H9 (cell line): Measurements from ENCODE around the gene SLC4A5. TPM values are rescaled to one million over a fixed set of nuclear protein-coding genes. Genes with fewer than 3 reads are reported as not detected.

Source experiments
- DNase-seq: peaks from one replicate; pipeline ENCODE4 v3.0.0-alpha.2; 2017
- H2AFZ ChIP-seq: one replicate; pipeline ENCODE4 v1.6.1; 2013; ENCODE audit warnings: mild to moderate bottlenecking, low read length, control low read depth, moderate library complexity
- H2AK5ac ChIP-seq: 2 replicates; pipeline ENCODE4 v1.6.1; 2013; ENCODE audit warnings: low read length, control low read depth, mixed read lengths; ENCODE audit not compliant: insufficient read length
- H2BK120ac ChIP-seq: one replicate; pipeline ENCODE4 v1.6.1; 2013; ENCODE audit warnings: low read depth, mild to moderate bottlenecking, low read length, control low read depth, inconsistent platforms; ENCODE audit not compliant: poor library complexity, severe bottlenecking
- H2BK12ac ChIP-seq: 2 replicates; pipeline ENCODE4 v1.6.1; 2013; ENCODE audit warnings: low read length, control low read depth, mixed read lengths, low read depth; ENCODE audit not compliant: insufficient read length
- H2BK15ac ChIP-seq: 2 replicates; pipeline ENCODE4 v1.6.1; 2013; ENCODE audit warnings: low read depth, low read length, control low read depth
- H2BK20ac ChIP-seq: one replicate; pipeline ENCODE4 v1.6.1; 2013; ENCODE audit warnings: low read depth, mild to moderate bottlenecking, low read length, control low read depth, inconsistent platforms; ENCODE audit not compliant: poor library complexity, severe bottlenecking
- H2BK5ac ChIP-seq: 2 replicates; pipeline ENCODE4 v1.6.1; 2013; ENCODE audit warnings: low read length, control low read depth, mixed read lengths; ENCODE audit not compliant: insufficient read length
- H3K14ac ChIP-seq: 2 replicates; pipeline ENCODE4 v1.6.1; 2013; ENCODE audit warnings: low read length, control low read depth; ENCODE audit not compliant: insufficient read depth
- H3K18ac ChIP-seq: 2 replicates; pipeline ENCODE4 v1.6.1; 2013; ENCODE audit warnings: low read depth, mild to moderate bottlenecking, mixed read lengths, low read length, control low read depth; ENCODE audit not compliant: insufficient read length
- H3K23ac ChIP-seq: 2 replicates; pipeline ENCODE4 v1.6.1; 2013; ENCODE audit warnings: low read length, control low read depth, mixed read lengths, low read depth; ENCODE audit not compliant: insufficient read length
- H3K23me2 ChIP-seq: 2 replicates; pipeline ENCODE4 v1.6.1; 2013; ENCODE audit warnings: low read depth, mild to moderate bottlenecking, mixed read lengths, low read length, control low read depth; ENCODE audit not compliant: insufficient read length, poor library complexity, severe bottlenecking
- H3K27ac ChIP-seq: 2 replicates; pipeline ENCODE4 v1.5.1; 2013; ENCODE audit warnings: low read length, control low read depth, mixed read lengths, low read depth; ENCODE audit not compliant: insufficient read length
- H3K27me3 ChIP-seq: 2 replicates; pipeline ENCODE4 v1.6.1; 2013; ENCODE audit warnings: low read length, control low read depth, inconsistent platforms; ENCODE audit not compliant: insufficient read depth
- H3K4ac ChIP-seq: 2 replicates; pipeline ENCODE4 v1.6.1; 2013; ENCODE audit warnings: low read depth, mild to moderate bottlenecking, control low read depth, inconsistent platforms, low read length, moderate library complexity
- H3K4me1 ChIP-seq: 2 replicates; pipeline ENCODE4 v1.6.1; 2013; ENCODE audit warnings: low read length, control low read depth, inconsistent platforms; ENCODE audit not compliant: insufficient read depth
- H3K4me2 ChIP-seq: 2 replicates; pipeline ENCODE4 v1.6.1; 2013; ENCODE audit warnings: low read length, control low read depth, mixed read lengths; ENCODE audit not compliant: insufficient read length, insufficient read depth
- H3K56ac ChIP-seq: 2 replicates; pipeline ENCODE4 v1.6.1; 2013; ENCODE audit warnings: low read depth, mild to moderate bottlenecking, mixed read lengths, low read length, control low read depth; ENCODE audit not compliant: insufficient read length
- H3K79me1 ChIP-seq: 2 replicates; pipeline ENCODE4 v1.6.1; 2013; ENCODE audit warnings: low read depth, mild to moderate bottlenecking, moderate library complexity, low read length, control low read depth, inconsistent platforms; ENCODE audit not compliant: insufficient read depth, poor library complexity, severe bottlenecking
- H3K79me2 ChIP-seq: 2 replicates; pipeline ENCODE4 v1.6.1; 2013; ENCODE audit warnings: low read length, control low read depth, inconsistent platforms; ENCODE audit not compliant: insufficient read depth
- H3K9ac ChIP-seq: 2 replicates; pipeline ENCODE4 v1.6.1; 2013; ENCODE audit warnings: low read length, control low read depth, mixed read lengths; ENCODE audit not compliant: insufficient read length; ENCODE audit errors: extremely low read depth
- H3K9me3 ChIP-seq: one replicate; pipeline ENCODE4 v1.6.1; 2013; ENCODE audit warnings: low read depth, low read length, inconsistent platforms; ENCODE audit not compliant: control insufficient read depth
- H3T11ph ChIP-seq: one replicate; pipeline ENCODE4 v1.6.1; 2013; ENCODE audit warnings: mild to moderate bottlenecking, low read length, control low read depth, inconsistent platforms
- H4K20me1 ChIP-seq: one replicate; pipeline ENCODE4 v1.6.1; 2013; ENCODE audit not compliant: control insufficient read depth, insufficient read length, insufficient read depth
- H4K5ac ChIP-seq: 2 replicates; pipeline ENCODE4 v1.6.1; 2013; ENCODE audit warnings: low read depth, mild to moderate bottlenecking, mixed read lengths, low read length, control low read depth; ENCODE audit not compliant: insufficient read length
- H4K8ac ChIP-seq: replicated peaks from 2 replicates; pipeline ENCODE4 v1.6.1; 2013; ENCODE audit warnings: low read length, control low read depth, mixed read lengths, low read depth; ENCODE audit not compliant: insufficient read length
- H4K91ac ChIP-seq: 2 replicates; pipeline ENCODE4 v1.6.1; 2013; ENCODE audit warnings: low read depth, mild to moderate bottlenecking, moderate library complexity, mixed read lengths, low read length, control low read depth; ENCODE audit not compliant: insufficient read length
- H3K27ac Mint-ChIP-seq, 3 experiments: 2 replicates in 2 of 3; 3 replicates in 1 of 3; pipeline ENCODE4 v1.8.0; 2020 to 2021; ENCODE audit warnings: mixed read lengths in 3 of 3, mild to moderate bottlenecking in 1 of 3, moderate library complexity in 1 of 3
- H3K27me3 Mint-ChIP-seq: 2 replicates; pipeline ENCODE4 v1.8.0; 2021; ENCODE audit warnings: low read depth, mild to moderate bottlenecking, moderate library complexity, mixed read lengths
- H3K36me3 Mint-ChIP-seq, 3 experiments: 2 replicates in 2 of 3; 3 replicates in 1 of 3; pipeline ENCODE4 v1.8.0; 2020 to 2021; ENCODE audit warnings: low read depth in 3 of 3, mixed read lengths in 3 of 3; ENCODE audit not compliant: insufficient read depth in 1 of 3
- H3K4me1 Mint-ChIP-seq, 2 experiments: 2 replicates each; pipeline ENCODE4 v1.8.0; 2020; ENCODE audit warnings: mixed read lengths in 2 of 2
- H3K4me3 Mint-ChIP-seq, 2 experiments: 2 replicates in 1 of 2; 3 replicates in 1 of 2; pipeline ENCODE4 v1.8.0; 2020 to 2021; ENCODE audit warnings: mild to moderate bottlenecking in 2 of 2, mixed read lengths in 2 of 2, moderate library complexity in 1 of 2
- H3K9me3 Mint-ChIP-seq, 2 experiments: 2 replicates in 1 of 2; 3 replicates in 1 of 2; pipeline ENCODE4 v1.8.0; 2020; ENCODE audit warnings: mild to moderate bottlenecking in 2 of 2, mixed read lengths in 2 of 2, moderate library complexity in 1 of 2
- CTCF ChIP-seq: fragments of 200-600 bp; sonication (generic); conservative IDR thresholded peaks from 3 replicates; pipeline ENCODE4 v1.8.0; 2021; ENCODE audit warnings: antibody characterized with exemption, mild to moderate bottlenecking
- WGBS: extraction: QIAGEN DNeasy Blood & Tissue Kit; methylation state at CpG from one replicate; pipeline ENCODE4 v1.1.7; 2013; ENCODE audit warnings: missing lambda C conversion rate, low lambda C conversion rate, mixed read lengths; ENCODE audit not compliant: insufficient read length; ENCODE audit errors: extremely low coverage; 5-methylcytosine and 5-hydroxymethylcytosine counted together
- total RNA-seq: library from RNA; stranded (reverse); gene quantifications from 2 replicates; pipeline ENCODE4 v1.2.1, GENCODE V29; 2021

Gene SLC4A5
- total RNA-seq, 1 experiment from 2014 or later = 0.50 TPM

DNA sequence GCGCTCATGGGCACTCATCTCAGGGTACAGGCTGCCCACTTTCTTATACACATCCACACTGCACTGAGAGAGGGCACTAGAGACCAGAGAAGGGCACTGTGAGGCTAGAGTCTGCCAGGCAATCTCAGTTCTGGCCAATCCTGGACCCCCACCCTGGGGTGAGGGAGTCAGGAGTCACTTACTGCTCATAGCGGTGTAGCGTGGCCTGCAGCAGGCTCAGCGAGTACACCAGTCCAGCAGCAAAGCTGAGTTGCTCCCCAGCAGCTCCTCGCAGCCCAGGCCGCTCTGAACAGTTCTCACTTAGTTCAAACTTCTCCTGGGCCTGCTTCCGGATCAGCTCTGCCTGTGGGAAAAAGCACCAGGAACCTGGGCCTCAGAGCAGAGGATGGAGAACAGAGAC lies 24.6 kb upstream of the SLC4A5 start:
- Histone ChIP-seq H3K4me2 (no peak overlapping the region), H3T11ph (no peak overlapping the region), H4K5ac (no peak overlapping the region), H2AFZ (no peak overlapping the region), H3K18ac (no peak overlapping the region), H3K9ac (no peak overlapping the region), H3K4ac (no peak overlapping the region), H2AK5ac (no peak overlapping the region), H2BK20ac (no peak overlapping the region), H2BK15ac (no peak overlapping the region), H3K23ac (no peak overlapping the region), H4K91ac (no peak overlapping the region), H2BK12ac (no peak overlapping the region), H3K14ac (no peak overlapping the region), H2BK5ac (no peak overlapping the region), H4K8ac (no peak overlapping the region), H3K27me3 (no peaks in the 10 kb centered on the region), H3K27ac (no peak overlapping the region), H3K79me1 (no peaks in the 10 kb centered on the region), H3K79me2 (no peaks in the 10 kb centered on the region), H2BK120ac (no peak overlapping the region), H4K20me1 (no peaks in the 10 kb centered on the region), H3K4me1 (no peaks in the 10 kb centered on the region), H3K9me3 (no peaks in the 10 kb centered on the region), H3K23me2 (no peaks in the 10 kb centered on the region), H3K56ac (no peak overlapping the region)
- no peak for TF ChIP-seq CTCF
- H3K27ac Mint-ChIP-seq = no peak overlapping the region
- no peak overlapping the region for H3K4me3 Mint-ChIP-seq
- no peaks in the 10 kb centered on the region for H3K9me3 Mint-ChIP-seq
- peaks cover 64 to 91% (median 88%) of the 10 kb centered on the region in 3 experiments for H3K36me3 Mint-ChIP-seq
- WGBS = no CpG with 5 or more reads among the region's 7 CpGs
- DNase-seq = no peak
- no peaks in the 10 kb centered on the region for H3K27me3 Mint-ChIP-seq
- H3K4me1 Mint-ChIP-seq = peaks cover 0 to 6% of the 10 kb centered on the region in 2 experiments; a peak in 3 of 4 replicates
